Measurements from ENCODE around the gene IFI27L1.
"Not testable (repeated sequence)": the region's sequence is repeated elsewhere in the genome, so short reads cannot be mapped to it uniquely, and the experiment has no call there.

Gene IFI27L1

GRCh38 chr14:94048691-94049624 is 32.2 kb upstream of the IFI27L1 start:
- no peak for DNase-seq

GRCh38 chr14:94049625-94050023 is 31.5 kb upstream of the IFI27L1 start:
- no peak for DNase-seq

DNA sequence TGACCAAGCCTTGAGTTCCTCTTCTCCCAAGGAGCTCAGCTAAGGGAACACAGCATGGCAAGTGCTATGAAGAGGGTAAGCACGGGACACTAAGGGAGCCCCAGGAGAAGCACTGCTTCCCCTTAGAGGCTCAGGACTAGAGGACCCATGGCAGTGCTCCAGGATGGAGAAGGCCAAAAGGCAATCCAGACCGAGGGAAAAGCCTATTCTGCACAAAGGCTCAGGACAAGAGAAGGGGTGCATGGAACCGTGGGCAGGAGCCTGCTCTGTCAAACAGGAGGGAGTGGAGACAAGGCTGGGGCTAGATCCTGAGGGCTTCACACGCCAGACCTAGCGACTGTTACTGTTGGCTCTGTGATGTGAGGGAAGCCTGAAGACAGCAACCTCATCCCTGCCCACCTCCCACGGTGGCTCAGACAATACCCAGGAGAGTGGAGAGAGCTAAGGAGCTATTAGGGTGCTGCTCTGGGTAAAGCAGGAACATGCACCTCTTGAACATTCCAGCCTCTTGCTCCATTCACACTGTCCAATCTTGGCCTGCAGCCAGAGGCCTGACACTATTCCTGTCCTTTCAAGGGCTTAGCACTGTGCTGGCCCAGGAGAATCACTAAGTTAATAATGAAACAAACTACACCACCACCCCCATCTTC is 30.8 kb upstream of the IFI27L1 start:
- no peak for DNase-seq

- no peak for DNase-seq
Measured at GRCh38 chr14:94051115-94051514, 30.0 kb upstream of the IFI27L1 start.

DNA sequence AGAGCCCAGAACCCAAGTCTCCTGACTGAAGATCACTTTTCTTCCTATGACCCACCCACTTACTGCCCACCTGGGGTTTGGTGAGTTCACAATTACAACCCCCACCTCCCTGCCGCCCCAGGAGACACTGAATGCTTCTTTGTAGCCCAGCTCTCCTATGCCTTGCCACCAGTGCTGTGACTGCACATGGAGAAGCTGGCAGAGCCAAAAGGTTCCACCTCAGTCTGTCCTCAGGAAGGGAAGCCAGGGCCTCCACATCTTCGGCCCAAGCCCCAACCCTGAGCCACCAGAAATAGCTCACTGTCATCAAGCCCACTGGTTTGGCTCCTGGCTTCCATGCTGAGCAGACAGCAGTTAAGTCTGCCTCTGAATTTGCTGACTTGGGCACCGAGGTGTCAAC is 29.3 kb upstream of the IFI27L1 start:
- no peak for DNase-seq

GRCh38 chr14:94052199-94052598 is 28.9 kb upstream of the IFI27L1 start:
- no peak for DNase-seq

GRCh38 chr14:94052662-94053061 is 28.4 kb upstream of the IFI27L1 start:
- no peak for DNase-seq

DNA sequence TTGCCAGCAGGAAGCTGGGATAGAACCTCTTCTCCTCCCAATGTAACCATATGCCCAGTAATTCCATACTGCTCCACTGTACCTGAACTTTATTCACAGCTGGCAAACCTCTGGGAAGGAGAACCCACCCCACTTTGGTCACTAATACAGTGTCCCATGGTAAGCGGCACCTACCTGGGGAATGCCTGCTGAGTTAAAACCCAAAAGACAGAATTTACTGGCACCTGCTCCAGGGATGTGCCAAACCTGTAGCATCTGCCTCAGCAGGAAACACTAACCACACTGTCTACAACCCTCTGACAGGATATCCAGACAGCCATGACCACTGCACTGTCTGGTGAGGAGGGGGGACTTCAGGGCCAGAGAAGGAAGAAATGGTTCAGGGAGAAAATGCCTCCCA is 26.7 kb upstream of the IFI27L1 start:
- DNase-seq = no peak

- DNase-seq = no peak
Measured at GRCh38 chr14:94054936-94055335, 26.2 kb upstream of the IFI27L1 start.

GRCh38 chr14:94056579-94057308 is 24.4 kb upstream of the IFI27L1 start:
- DNase-seq = no peak

GRCh38 chr14:94058128-94058673 is 22.9 kb upstream of the IFI27L1 start:
- no peak for DNase-seq

GRCh38 chr14:94058674-94059138 is 22.4 kb upstream of the IFI27L1 start:
- DNase-seq = no peak

DNA sequence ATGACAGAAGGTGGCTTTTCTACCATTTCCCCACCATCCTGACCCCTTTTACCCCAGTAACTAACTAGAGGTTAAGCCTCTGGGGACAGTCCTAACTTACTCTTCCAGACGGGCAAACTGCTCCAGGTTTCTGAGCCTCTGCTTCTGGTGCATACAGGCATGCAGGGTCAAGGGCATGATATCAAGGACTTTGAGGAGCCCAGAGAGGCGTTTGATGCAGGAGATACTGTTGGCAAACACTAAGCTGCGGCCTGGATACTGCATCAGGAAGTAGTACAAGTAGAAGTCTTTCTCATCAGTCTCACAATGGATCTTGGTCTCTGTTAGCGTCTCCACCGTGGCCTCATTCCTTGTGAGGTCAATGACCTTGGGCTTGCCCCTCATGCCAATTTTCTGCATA is 21.1 kb upstream of the IFI27L1 start:
- no peak for DNase-seq

- no peak for DNase-seq
Measured at GRCh38 chr14:94062344-94062940, 18.7 kb upstream of the IFI27L1 start.

DNA sequence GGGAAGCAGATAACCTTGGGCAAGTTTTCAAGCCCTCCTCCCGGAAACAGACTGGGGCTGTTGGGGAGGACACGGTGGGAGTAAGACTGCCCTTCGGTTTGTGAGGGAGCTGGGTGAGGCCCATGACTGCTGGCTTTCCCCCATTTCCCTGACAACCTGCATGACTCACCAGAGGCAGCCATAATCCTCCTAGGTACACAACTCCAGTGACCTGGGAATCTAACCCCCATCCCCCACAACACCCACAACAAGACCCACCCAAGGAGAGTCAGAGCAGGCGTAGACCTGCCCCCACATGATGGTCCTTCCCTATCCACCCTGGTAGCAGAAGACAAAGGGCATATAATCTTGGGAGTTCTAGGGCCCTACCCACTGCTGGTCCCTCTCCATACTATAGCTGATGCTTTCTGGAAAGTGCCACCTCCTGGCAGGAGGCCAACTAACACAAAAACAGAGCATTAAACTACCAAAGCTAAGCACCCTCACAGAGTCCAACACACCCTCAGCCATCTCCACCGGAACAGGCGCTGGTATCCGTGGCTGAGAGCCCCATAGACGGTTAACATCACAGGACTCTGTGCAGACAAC is 14.9 kb upstream of the IFI27L1 start:
- DNase-seq = no peak

GRCh38 chr14:94072076-94072475 is 9.0 kb upstream of the IFI27L1 start:
- DNase-seq = not testable (repeated sequence)

- no peak for DNase-seq
Measured at GRCh38 chr14:94074534-94074933, 6.6 kb upstream of the IFI27L1 start.

GRCh38 chr14:94075008-94075407 is 6.1 kb upstream of the IFI27L1 start:
- DNase-seq = no peak

DNA sequence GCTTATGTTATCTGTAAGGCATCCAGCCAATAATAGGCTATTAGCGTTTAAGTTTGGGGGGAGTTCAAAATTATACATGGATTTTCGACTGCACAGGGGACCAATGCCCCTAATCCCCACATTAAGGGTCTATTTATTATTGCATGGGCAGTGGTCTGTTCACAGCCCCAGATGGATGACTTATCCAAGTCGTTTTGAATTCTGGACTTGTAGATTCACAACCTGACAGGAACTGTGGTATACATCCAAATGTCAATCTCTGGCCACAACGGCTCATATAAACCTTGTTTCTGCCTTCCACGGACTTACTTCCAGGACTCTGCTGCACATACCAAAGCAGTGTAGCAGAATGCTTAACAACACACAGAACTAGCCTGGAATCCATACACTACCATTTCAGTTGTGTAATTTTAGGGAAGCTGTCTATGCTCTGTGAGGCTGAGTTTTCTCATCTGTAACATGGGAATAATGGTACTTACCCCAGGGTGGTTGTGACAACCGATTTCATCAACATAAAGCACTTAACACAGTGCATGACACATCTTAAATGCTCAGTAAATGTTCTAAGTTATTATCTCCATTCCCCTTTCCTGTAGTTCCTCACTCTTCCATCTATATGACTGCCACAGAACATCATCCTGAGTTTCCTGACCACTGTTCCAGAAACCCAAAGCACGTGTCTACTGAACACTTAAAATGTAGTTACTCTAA is 3.8 kb upstream of the IFI27L1 start:
- no peak for DNase-seq

DNA sequence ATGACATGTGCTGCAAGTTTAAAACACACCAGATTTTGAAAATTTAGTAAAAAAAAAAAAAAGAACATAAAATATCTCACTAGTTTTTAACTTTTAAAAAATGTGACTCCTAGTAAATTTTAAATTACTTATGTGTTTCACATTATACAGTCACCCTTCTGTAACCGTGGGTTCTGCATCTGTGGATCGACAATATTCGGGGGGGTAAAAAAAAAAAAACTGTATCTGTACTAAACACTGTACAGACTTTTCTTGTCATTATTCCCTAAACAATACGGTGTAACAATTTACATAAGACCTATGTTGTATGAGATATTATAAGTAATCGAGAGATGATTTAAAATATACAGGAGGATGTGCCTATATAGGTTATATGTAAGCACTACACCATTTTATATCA is 3.3 kb upstream of the IFI27L1 start:
- no peak for DNase-seq

- no peak for DNase-seq
Measured at GRCh38 chr14:94079891-94080620, 1.1 kb upstream of the IFI27L1 start.

Measured in NCI-H1048 (cell line).